ENCODE data around the gene ADAM8. TPM values are rescaled to one million over a fixed set of nuclear protein-coding genes. Genes with fewer than 3 reads are reported as not detected.
"Not testable (repeated sequence)": the region's sequence is repeated elsewhere in the genome, so short reads cannot be mapped to it uniquely, and the experiment has no call there.

The ADAM8 gene
- total RNA-seq, 2 experiments from 2014 or later: 124 to 176 TPM

DNA sequence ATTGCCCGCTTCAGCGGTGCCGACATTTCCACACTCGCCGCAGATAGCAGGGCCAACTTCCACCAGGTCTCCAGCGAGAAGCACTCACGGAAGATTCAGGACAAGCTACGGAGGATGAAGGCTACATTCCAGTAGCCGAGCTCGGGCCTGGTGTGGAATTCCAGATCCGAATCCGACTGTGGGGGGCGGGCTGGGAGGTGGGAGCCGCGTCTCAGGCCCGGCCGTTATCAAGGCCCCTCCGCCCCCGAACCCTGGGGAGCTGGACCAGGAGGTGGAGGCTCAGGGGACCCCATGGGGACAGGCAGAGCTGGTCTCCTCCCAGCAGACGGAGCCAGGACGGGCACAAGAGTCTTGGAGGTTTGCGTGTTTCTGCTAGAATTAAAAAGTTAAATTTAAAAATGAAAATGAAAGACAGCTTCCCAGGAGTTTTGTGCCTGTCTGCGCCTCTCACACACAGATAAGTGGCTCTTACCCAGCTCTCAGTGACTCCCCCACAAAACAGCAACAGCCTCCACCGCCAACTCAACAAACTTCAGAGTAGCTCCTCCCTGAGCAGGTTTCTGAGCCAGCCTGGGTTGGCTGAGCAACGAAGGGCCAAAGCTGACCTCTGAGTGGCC is 51.8 kb downstream of the ADAM8 start:
- Mint-ChIP-seq H3K9me3 (ENCODE audit: low read depth) (no peaks in the 10 kb centered on the region), H3K27me3 (peaks cover 41% of the 10 kb centered on the region), H3K4me1 (peaks cover 21% of the 10 kb centered on the region), H3K36me3 (ENCODE audit: low read depth) (no peaks in the 10 kb centered on the region), H3K4me3 (peak overlapping the region; percentile 28), H3K27ac (no peak overlapping the region)
- ChIA-PET POLR2A (no interaction called here), CTCF (interaction anchor here (0.6 to 1.1 kb wide), 3 partner anchors 41 to 1712 kb away, joined by 3 to 4 read pairs (median 3); no protein-coding TSS in a partner anchor)
- DNase-seq (no peak), ATAC-seq (no peak)
- intact Hi-C loops (cut with DNase I, micrococcal nuclease): loop anchor here in 1 of 2 experiments (5.0 kb wide), 1 partner anchor 83 kb away; no protein-coding TSS in a partner anchor

DNA sequence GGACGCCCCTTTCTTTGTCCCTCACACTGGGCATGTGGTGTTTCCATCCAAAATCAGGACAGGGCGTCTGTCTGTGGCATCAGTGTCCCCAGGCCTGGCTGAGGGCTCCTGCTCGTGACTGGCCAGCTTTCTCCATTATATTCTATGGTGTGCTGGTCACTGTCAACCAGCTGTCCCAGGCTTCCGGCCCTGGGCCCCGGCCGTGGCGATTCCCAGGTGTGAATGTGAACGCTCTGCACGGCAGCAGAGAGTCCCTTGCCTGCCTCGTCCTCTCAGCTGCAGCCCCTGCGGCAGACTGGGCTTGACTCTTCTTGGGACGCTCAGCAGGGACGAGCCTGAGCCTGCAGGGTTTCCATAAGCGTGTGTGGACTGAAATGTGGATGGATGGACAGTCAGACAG is 52.6 kb downstream of the ADAM8 start:
- Mint-ChIP-seq H3K4me3 (no peak overlapping the region), H3K4me1 (peaks cover 17% of the 10 kb centered on the region), H3K9me3 (ENCODE audit: low read depth) (no peaks in the 10 kb centered on the region), H3K27ac (no peak overlapping the region), H3K27me3 (peaks cover 36% of the 10 kb centered on the region), H3K36me3 (ENCODE audit: low read depth) (no peaks in the 10 kb centered on the region)
- ATAC-seq: no peak
- intact Hi-C loops (cut with DNase I, micrococcal nuclease): no loop called here
- ChIA-PET POLR2A (no interaction called here), CTCF (no interaction called here)
- DNase-seq: no peak

DNA sequence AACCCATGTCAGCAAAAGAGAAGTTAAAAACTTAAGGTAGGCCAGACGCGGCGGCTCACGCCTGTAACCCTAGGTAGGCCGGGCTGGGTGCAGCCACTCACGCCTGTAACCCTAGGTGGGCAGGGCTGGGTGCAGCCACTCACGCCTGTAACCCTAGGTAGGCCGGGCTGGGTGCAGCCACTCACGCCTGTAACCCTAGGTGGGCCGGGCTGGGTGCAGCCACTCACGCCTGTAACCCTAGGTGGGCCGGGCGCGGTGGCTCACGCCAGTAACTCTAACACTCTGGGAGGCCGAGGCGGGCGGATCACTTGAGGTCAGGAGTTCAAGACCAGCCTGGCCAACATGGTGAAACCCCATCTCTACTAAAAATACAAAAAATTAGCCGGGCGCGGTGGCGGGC is 54.9 kb downstream of the ADAM8 start:
- H3K4me3 Mint-ChIP-seq; CTCF ChIA-PET; H3K36me3 Mint-ChIP-seq (ENCODE audit: low read depth); ATAC-seq; POLR2A ChIA-PET; H3K9me3 Mint-ChIP-seq (ENCODE audit: low read depth); intact Hi-C loops (cut with DNase I, micrococcal nuclease); DNase-seq; H3K27ac Mint-ChIP-seq: not testable (repeated sequence)
- Mint-ChIP-seq H3K4me1 (peaks cover 17% of the 10 kb centered on the region), H3K27me3 (peaks cover 21% of the 10 kb centered on the region)

DNA sequence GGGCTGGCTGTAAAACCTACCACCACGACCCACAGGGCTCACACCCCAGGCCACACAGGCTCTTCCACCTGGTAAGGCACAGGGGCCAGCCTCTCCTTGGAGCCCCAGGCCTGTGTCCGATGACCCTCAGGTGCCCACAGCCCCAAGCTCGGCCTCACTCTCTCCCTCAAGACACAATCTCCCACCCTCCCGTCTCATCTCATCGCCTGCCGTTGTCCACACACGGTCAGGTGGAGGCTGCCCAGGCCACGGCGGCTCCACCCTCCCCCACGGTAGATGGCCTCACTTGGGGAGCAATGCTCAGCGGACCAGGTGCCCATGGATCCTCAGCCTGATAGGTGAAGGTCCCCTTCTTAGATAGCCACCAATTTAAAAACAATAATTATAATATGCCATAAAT is 55.3 kb downstream of the ADAM8 start:
- H3K27ac Mint-ChIP-seq: no peak overlapping the region
- H3K9me3 Mint-ChIP-seq (ENCODE audit: low read depth): no peaks in the 10 kb centered on the region
- peaks cover 13% of the 10 kb centered on the region for H3K4me1 Mint-ChIP-seq
- DNase-seq: no peak
- no peaks in the 10 kb centered on the region for H3K36me3 Mint-ChIP-seq (ENCODE audit: low read depth)
- intact Hi-C loops (cut with DNase I, micrococcal nuclease): no loop called here
- ATAC-seq: no peak
- H3K4me3 Mint-ChIP-seq: no peak overlapping the region
- CTCF ChIA-PET: no interaction called here
- POLR2A ChIA-PET: no interaction called here
- peaks cover 17% of the 10 kb centered on the region for H3K27me3 Mint-ChIP-seq

DNA sequence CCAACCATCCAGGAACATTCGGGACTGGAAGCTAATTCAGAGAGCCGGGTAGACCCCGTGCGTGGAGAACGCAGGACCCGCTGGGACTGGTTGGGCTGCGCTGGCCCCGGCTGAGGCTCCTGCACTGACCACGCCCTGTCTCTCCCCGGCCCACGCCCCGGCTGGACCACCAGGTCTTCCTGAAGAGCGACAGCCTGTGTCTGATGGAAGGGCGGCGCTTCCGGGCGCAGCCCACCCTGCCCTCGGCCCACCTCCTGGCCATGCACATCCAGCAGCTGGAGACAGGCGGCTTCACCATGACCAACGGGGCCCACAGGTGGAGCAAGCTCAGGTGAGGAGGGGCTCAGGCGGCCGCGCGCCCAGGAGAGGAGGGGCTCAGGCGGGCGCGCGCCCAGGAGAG is 56.9 kb downstream of the ADAM8 start:
- Mint-ChIP-seq H3K9me3 (ENCODE audit: low read depth) (no peaks in the 10 kb centered on the region), H3K36me3 (ENCODE audit: low read depth) (no peaks in the 10 kb centered on the region), H3K4me3 (no peak overlapping the region), H3K27me3 (peaks cover 12% of the 10 kb centered on the region), H3K4me1 (no peaks in the 10 kb centered on the region), H3K27ac (no peak overlapping the region)
- intact Hi-C loops (cut with DNase I, micrococcal nuclease): no loop called here
- ChIA-PET CTCF (no interaction called here), POLR2A (no interaction called here)
- DNase-seq (no peak), ATAC-seq (no peak)

DNA sequence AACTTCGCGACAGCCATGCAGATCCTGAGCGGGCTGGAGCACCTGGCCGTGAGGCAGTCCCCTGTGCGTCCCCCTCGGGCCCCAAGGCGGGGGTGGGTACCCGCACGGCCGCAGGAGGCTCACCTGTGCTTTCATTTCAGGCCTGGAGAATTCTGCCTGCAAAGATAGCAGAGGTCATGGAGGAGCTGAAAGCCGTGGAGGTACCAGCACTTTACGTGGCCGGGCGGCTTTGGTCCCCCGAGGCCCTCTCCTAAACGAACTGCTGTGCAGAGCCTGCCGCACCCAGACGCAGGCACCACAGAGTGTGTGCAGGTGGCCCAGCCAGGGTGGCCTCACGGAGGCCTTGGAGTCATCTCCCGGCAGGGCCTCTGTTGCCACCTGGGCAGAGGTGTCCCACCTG is 57.8 kb downstream of the ADAM8 start:
- Mint-ChIP-seq H3K4me3 (no peak overlapping the region), H3K36me3 (ENCODE audit: low read depth) (no peaks in the 10 kb centered on the region), H3K27ac (no peak overlapping the region), H3K27me3 (peaks cover 7% of the 10 kb centered on the region), H3K9me3 (ENCODE audit: low read depth) (no peaks in the 10 kb centered on the region), H3K4me1 (no peaks in the 10 kb centered on the region)
- ATAC-seq: no peak
- intact Hi-C loops (cut with DNase I, micrococcal nuclease): no loop called here
- ChIA-PET CTCF (no interaction called here), POLR2A (no interaction called here)
- no peak for DNase-seq

DNA sequence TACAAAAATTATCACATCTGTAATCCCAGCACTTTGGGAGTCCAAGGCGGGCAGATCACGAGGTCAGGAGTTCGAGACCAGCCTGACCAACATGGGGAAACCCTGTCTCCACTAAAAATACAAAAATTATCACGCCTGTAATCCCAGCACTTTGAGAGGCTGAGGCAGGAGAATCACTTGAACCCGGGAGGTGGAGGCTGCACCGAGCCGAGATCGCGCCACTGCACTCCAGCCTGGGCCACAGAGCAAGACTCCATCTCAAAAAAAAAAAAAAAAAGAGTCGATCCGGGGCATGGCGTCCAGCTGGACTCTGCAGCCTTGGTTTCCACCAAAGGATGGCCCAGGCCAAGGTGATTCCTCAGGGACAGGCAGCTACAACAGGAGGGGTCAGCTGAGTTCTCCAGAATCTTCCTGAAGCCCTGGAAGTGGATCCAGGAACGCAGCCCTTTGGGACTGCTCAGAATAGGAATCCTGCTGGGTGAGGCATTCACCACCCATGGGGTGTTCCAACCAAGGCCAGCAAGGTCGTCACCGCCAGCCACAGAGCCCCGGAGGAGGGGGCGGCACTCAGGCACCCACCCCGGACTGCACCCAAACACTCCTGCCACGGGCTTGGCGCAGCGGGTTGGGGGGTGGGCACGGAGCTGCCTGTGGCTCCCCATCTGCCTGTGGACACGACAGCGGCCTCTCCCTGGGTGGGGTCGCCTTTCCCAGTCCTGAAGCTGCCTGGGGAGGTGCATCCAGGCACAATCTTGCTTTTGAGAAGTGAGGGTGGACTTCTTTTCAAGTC is 58.7 kb downstream of the ADAM8 start:
- no peaks in the 10 kb centered on the region for H3K4me1 Mint-ChIP-seq
- no peaks in the 10 kb centered on the region for H3K36me3 Mint-ChIP-seq (ENCODE audit: low read depth)
- ChIA-PET CTCF (no interaction called here), POLR2A (no interaction called here)
- ATAC-seq (no peak), DNase-seq (no peak)
- H3K27ac Mint-ChIP-seq: no peak overlapping the region
- intact Hi-C loops (cut with DNase I, micrococcal nuclease): no loop called here
- H3K4me3 Mint-ChIP-seq: no peak overlapping the region
- H3K27me3 Mint-ChIP-seq: peaks cover 7% of the 10 kb centered on the region
- no peaks in the 10 kb centered on the region for H3K9me3 Mint-ChIP-seq (ENCODE audit: low read depth)

DNA sequence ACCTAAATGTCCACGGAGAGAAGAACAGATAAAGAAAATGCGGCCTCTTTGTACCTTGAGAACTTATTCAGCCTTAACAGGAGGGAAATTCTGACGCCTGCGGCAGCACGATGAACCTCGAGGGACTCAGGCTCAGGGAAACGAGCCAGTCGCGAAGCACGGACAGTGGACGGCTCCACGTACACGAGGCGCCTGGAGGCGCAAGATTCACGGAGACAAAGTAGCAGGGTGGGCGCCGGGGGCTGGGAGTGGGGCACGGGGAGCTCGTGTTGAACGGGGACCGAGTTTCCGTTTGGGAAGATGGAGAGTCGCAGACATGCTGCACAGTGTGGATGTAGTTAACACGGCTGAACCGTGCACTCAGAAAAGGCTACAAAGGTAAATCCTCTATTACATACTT is 59.9 kb downstream of the ADAM8 start:
- no peak for DNase-seq
- CTCF ChIA-PET: no interaction called here
- H3K27ac Mint-ChIP-seq: no peak overlapping the region
- intact Hi-C loops (cut with DNase I, micrococcal nuclease): no loop called here
- no peak overlapping the region for H3K4me3 Mint-ChIP-seq
- POLR2A ChIA-PET: no interaction called here
- peaks cover 7% of the 10 kb centered on the region for H3K27me3 Mint-ChIP-seq
- no peak for ATAC-seq
- H3K4me1 Mint-ChIP-seq: no peaks in the 10 kb centered on the region
- no peaks in the 10 kb centered on the region for H3K9me3 Mint-ChIP-seq (ENCODE audit: low read depth)
- H3K36me3 Mint-ChIP-seq (ENCODE audit: low read depth): no peaks in the 10 kb centered on the region

DNA sequence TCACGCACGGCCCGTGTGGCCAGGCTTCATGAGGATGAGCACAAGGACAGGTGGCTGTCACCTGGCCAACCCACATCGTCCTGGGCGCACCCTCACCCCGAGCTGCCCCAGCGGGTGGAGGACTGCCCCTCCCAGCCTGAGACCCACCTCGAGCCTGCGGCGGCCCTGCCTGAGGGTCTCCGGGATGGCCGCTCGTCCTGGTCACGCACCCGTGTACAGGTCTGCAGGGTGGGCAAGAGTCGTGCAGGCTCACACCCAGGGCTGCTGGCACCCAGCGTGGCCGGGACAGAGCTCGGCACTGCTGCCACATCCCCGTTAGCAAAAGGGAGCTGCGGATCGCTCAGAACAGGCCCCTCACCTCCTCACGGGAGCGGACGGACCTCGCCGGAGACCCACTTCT is 61.1 kb downstream of the ADAM8 start:
- no peak overlapping the region for H3K4me3 Mint-ChIP-seq

DNA sequence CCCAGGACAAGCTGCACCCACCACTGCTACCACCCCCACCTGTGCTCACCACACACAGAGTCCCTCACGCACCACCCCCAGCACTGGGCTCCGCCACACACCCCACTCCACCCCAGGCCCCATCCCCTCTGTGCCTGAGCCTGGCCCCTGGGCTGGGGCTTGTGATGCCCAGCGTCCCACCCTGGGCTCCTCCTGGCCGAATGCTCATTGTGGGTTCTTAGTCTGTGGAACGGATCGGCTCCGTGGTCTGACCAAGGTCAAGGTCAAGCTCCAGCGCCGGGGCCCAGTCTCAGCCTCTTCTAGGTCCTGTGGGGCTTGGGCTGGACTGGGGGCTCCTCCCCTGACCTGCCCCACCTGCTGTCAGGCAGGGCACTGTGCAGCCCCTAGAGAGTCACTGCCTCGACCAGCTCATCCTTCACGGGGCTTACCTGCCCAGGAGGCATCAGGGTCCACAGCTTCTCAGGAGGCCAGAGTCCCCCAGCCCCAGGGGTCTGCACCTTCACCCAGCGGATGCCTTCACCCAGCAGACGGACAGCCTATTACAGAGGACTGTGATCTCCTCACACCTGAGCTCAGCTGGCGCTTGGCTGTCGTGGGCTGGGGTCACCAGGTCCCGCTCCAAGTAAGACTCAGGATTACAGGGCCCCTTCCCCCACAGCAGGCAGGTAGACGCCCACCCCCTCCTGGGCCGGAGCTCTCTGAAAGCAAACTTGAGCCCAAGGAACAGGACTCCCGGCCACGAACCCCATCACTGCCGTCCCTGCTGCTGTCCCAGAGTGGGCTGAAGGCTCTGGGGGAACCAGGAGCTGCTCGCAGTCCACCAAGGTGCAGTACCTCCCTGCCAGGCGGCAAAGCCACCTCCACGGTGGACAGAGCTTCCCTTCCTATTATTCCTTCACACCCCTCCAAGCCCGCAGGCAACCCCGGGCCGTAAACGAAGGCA is 61.9 kb downstream of the ADAM8 start:
- Mint-ChIP-seq H3K27ac (no peak overlapping the region), H3K9me3 (ENCODE audit: low read depth) (no peaks in the 10 kb centered on the region), H3K36me3 (ENCODE audit: low read depth) (no peaks in the 10 kb centered on the region), H3K4me3 (no peak overlapping the region), H3K4me1 (peaks cover 4% of the 10 kb centered on the region), H3K27me3 (no peaks in the 10 kb centered on the region)
- intact Hi-C loops (cut with DNase I, micrococcal nuclease): no loop called here
- ATAC-seq (no peak), DNase-seq (no peak)
- ChIA-PET POLR2A (no interaction called here), CTCF (no interaction called here)

More for the DNA sequence above, 61.1 kb downstream of the ADAM8 start:
- Mint-ChIP-seq H3K27ac (no peak overlapping the region), H3K4me1 (peaks cover under 1% of the 10 kb centered on the region), H3K9me3 (ENCODE audit: low read depth) (no peaks in the 10 kb centered on the region), H3K27me3 (no peaks in the 10 kb centered on the region), H3K36me3 (ENCODE audit: low read depth) (no peaks in the 10 kb centered on the region)
- no peak for ATAC-seq
- no peak for DNase-seq
- ChIA-PET CTCF (no interaction called here), POLR2A (no interaction called here)
- intact Hi-C loops (cut with DNase I, micrococcal nuclease): no loop called here

DNA sequence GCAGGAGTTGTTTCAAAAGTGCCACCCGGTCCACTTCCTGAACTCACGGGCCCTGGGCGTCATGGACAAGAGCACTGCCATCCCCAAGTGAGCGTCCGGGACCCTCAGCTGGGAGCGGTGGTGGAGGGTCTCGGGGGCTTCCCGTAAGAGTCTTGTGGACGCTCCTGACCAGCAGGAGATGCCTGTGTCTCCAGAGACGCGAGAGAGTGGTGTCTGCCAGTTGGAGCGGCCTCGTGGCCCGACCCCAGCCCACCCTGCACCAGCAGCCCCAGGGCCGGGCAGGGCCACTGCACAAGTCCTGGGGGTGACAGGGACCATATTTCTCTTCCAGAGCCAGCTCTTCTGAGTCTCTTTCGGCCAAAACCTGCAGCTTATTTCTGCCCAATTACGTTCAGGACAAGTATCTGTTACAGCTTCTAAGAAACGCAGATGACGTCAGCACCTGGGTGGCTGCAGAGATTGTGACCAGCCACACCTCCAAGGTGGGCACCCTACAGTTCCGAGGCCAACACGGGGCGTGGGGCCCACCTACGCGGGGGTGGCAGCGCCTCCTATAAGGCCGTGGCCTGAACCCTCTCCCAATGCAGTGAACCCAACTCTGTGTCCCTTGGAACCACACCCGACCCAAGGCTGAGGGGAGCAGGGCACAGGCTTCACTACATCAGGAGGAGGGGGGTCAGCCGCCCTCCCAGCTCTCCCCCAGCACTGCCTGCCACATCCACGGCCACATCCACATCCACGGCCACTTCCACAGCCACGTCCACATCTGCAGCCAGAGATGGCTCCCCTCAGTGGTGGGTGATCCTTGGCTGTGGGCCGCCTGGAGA is 62.8 kb downstream of the ADAM8 start:
- no peaks in the 10 kb centered on the region for H3K9me3 Mint-ChIP-seq (ENCODE audit: low read depth)
- intact Hi-C loops (cut with DNase I, micrococcal nuclease): no loop called here
- ATAC-seq (no peak), DNase-seq (no peak)
- H3K4me1 Mint-ChIP-seq: peaks cover 4% of the 10 kb centered on the region
- ChIA-PET CTCF (no interaction called here), POLR2A (no interaction called here)
- no peak overlapping the region for H3K4me3 Mint-ChIP-seq
- no peaks in the 10 kb centered on the region for H3K36me3 Mint-ChIP-seq (ENCODE audit: low read depth)
- no peak overlapping the region for H3K27ac Mint-ChIP-seq
- no peaks in the 10 kb centered on the region for H3K27me3 Mint-ChIP-seq
